ENCODE data around the gene VWA1.

DNA sequence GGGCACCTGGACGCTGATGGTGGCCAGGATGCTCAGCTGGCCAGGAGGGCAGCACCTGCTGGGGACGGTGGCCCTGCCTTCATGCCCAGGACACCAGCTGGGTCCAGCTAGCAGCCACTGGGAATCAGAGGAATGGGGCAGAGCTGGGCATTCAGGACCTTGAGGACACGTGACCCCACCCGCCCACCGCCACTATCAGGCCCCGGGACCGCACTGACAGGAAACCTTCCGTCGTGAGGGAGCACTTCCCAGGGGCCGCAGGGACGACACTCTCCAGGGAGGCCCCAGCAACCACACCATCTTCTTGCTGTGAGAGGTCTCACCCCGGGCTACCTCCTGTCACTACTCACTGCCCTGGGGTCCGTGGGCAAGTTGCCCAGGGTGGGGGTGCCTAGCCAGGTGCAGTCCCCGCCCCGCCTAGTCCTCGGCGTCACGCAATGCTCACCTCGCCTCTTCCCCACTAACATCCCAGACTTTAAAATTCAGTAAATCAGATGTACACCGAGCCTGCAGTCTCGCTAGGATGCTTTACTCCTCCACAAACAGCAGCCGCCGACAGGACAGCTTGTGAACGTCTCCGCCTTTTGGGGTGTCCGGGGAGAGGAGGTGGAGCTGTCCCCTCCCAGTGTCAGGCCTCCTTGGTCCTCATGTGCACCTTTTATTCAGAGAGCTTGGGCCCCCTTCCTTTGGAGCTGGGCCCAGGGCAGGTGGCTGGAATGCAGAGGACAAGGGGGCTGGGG is 4.9 kb downstream of the VWA1 start:
- TF ChIP-seq, protein P1, sequence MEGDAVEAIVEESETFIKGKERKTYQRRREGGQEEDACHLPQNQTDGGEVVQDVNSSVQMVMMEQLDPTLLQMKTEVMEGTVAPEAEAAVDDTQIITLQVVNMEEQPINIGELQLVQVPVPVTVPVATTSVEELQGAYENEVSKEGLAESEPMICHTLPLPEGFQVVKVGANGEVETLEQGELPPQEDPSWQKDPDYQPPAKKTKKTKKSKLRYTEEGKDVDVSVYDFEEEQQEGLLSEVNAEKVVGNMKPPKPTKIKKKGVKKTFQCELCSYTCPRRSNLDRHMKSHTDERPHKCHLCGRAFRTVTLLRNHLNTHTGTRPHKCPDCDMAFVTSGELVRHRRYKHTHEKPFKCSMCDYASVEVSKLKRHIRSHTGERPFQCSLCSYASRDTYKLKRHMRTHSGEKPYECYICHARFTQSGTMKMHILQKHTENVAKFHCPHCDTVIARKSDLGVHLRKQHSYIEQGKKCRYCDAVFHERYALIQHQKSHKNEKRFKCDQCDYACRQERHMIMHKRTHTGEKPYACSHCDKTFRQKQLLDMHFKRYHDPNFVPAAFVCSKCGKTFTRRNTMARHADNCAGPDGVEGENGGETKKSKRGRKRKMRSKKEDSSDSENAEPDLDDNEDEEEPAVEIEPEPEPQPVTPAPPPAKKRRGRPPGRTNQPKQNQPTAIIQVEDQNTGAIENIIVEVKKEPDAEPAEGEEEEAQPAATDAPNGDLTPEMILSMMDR (IDR thresholded peaks at IDR 0.05), result no peak
- TF ChIP-seq POLR2A (IDR thresholded peaks at IDR 0.05), result no peak
